CD4-positive, alpha-beta memory T cell (primary cell): ENCODE data around the gene TFAM. TPM values are rescaled to one million over a fixed set of nuclear protein-coding genes. Genes with fewer than 3 reads are reported as not detected.

Experiments used
- CTCF ChIA-PET: fragments of 350-600 bp; sonication (Branson Sonifier 250); formaldehyde crosslinking; loops from one replicate; lab custom pipeline; 2021; ENCODE audit warnings: inconsistent platforms; ENCODE audit not compliant: partially characterized antibody; lab: Charles Lee
- POLR2A ChIA-PET: fragments of 350-600 bp; sonication (Branson Sonifier 250); formaldehyde crosslinking; loops from one replicate; lab custom pipeline; 2021; ENCODE audit not compliant: partially characterized antibody; lab: Charles Lee
- DNase-seq, 5 donors: peaks; one replicate each; pipeline versions ENCODE4 v3.0.0 to v3.0.0-alpha.2; 2020 to 2022; ENCODE audit warnings: mixed read lengths in 1 of 5
- H3K27ac ChIP-seq: one replicate; pipeline ENCODE4 v1.7.0; 2013; ENCODE audit warnings: low read depth, low read length
- H3K27me3 ChIP-seq: 2 replicates; pipeline ENCODE4 v1.7.0; 2013; ENCODE audit warnings: mild to moderate bottlenecking, low read length, moderate library complexity; ENCODE audit not compliant: insufficient read depth
- H3K36me3 ChIP-seq: 2 replicates; pipeline ENCODE4 v1.7.0; 2013; ENCODE audit warnings: mild to moderate bottlenecking, low read length, moderate library complexity; ENCODE audit not compliant: insufficient read depth
- H3K4me1 ChIP-seq: 2 replicates; pipeline ENCODE4 v1.7.0; 2013; ENCODE audit warnings: mild to moderate bottlenecking, low read length, moderate library complexity; ENCODE audit not compliant: insufficient read depth
- H3K4me3 ChIP-seq, 2 donors: one replicate each; pipeline ENCODE4 v1.7.0; 2013; ENCODE audit warnings: low read length in 2 of 2, mild to moderate bottlenecking in 1 of 2
- H3K9me3 ChIP-seq, 2 donors: one replicate each; pipeline ENCODE4 v1.7.0; 2013; ENCODE audit warnings: low read length in 2 of 2, control low read depth in 1 of 2; ENCODE audit not compliant: control insufficient read depth in 1 of 2
- H3K27ac Mint-ChIP-seq, 7 donors: one replicate each; pipeline ENCODE4 v1.8.0; 2020 to 2021; ENCODE audit warnings: mixed read lengths in 7 of 7, mild to moderate bottlenecking in 6 of 7, inconsistent platforms in 3 of 7, moderate library complexity in 3 of 7
- H3K27me3 Mint-ChIP-seq, 2 donors: one replicate each; pipeline ENCODE4 v1.8.0; 2020 to 2021; ENCODE audit warnings: mixed read lengths in 2 of 2
- H3K36me3 Mint-ChIP-seq, 2 donors: one replicate each; pipeline ENCODE4 v1.8.0; 2020 to 2021; ENCODE audit warnings: mixed read lengths in 2 of 2, inconsistent platforms in 1 of 2, mild to moderate bottlenecking in 1 of 2
- H3K4me1 Mint-ChIP-seq, 4 donors: one replicate each; pipeline ENCODE4 v1.8.0; 2020 to 2021; ENCODE audit warnings: mixed read lengths in 4 of 4, mild to moderate bottlenecking in 1 of 4
- H3K4me3 Mint-ChIP-seq, 8 donors: one replicate each; pipeline ENCODE4 v1.8.0; 2020 to 2021; ENCODE audit warnings: mixed read lengths in 8 of 8, mild to moderate bottlenecking in 7 of 8, moderate library complexity in 6 of 8, inconsistent platforms in 3 of 8
- H3K9me3 Mint-ChIP-seq, 8 donors: one replicate each; pipeline ENCODE4 v1.8.0; 2020 to 2021; ENCODE audit warnings: mixed read lengths in 8 of 8, mild to moderate bottlenecking in 5 of 8, inconsistent platforms in 3 of 8, moderate library complexity in 1 of 8
- intact Hi-C: fragments of 100-400 bp; cut with micrococcal nuclease; formaldehyde crosslinking; loops from one replicate; pipeline ENCODE4 v1.15.1; 2023
- polyA plus RNA-seq, 2 donors: library from polyadenylated mRNA; unstranded; fragments of 300-500 nt; fragmentation: Illumina TruSeq; gene quantifications; one replicate each; pipeline ENCODE4 v1.2.3, GENCODE V29; 2021
- total RNA-seq, 2 experiments: library from RNA; stranded (reverse); gene quantifications; one replicate each; pipeline ENCODE4 v1.2.3, GENCODE V29; 2021

TFAM gene
- total and polyA plus RNA-seq, 4 experiments from 2014 or later: 28.5 to 52.1 (median 44.1) TPM

DNA sequence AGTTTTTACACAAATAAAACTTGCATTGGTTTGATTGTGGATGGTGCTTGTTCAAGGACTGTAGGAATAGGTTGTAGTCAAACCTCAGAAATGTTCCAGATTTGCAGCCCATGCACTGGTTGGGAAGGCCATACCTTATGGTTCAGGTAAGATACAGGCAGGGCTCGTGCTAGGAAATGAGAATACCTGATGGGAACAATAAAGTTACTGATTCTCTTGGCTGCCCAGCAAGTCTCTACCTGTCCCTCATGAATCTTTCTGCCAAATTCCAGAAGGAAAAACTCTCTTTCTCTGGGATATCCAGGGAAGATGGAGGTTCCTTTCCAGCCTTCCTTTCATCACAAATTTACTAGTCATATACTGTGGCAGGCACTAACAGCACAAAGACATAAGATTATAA is 53.8 kb downstream of the TFAM start:
- peaks cover 0 to 8% (median 4%) of the 10 kb centered on the region in 8 donors for H3K9me3 Mint-ChIP-seq
- no peaks in the 10 kb centered on the region for H3K36me3 Mint-ChIP-seq
- POLR2A ChIA-PET: no interaction called here
- intact Hi-C loops: no loop called here
- Histone ChIP-seq H3K27me3 (no peaks in the 10 kb centered on the region), H3K4me1 (peaks cover 12% of the 10 kb centered on the region), H3K4me3 (no peak overlapping the region), H3K9me3 (no peaks in the 10 kb centered on the region), H3K27ac (no peak overlapping the region), H3K36me3 (no peaks in the 10 kb centered on the region)
- no peak overlapping the region for H3K27ac Mint-ChIP-seq
- peaks cover 12 to 18% (median 13%) of the 10 kb centered on the region in 4 donors for H3K4me1 Mint-ChIP-seq
- H3K27me3 Mint-ChIP-seq: peaks cover 3 to 4% of the 10 kb centered on the region in 2 donors
- no peak for DNase-seq
- CTCF ChIA-PET: no interaction called here
- no peak overlapping the region for H3K4me3 Mint-ChIP-seq

DNA sequence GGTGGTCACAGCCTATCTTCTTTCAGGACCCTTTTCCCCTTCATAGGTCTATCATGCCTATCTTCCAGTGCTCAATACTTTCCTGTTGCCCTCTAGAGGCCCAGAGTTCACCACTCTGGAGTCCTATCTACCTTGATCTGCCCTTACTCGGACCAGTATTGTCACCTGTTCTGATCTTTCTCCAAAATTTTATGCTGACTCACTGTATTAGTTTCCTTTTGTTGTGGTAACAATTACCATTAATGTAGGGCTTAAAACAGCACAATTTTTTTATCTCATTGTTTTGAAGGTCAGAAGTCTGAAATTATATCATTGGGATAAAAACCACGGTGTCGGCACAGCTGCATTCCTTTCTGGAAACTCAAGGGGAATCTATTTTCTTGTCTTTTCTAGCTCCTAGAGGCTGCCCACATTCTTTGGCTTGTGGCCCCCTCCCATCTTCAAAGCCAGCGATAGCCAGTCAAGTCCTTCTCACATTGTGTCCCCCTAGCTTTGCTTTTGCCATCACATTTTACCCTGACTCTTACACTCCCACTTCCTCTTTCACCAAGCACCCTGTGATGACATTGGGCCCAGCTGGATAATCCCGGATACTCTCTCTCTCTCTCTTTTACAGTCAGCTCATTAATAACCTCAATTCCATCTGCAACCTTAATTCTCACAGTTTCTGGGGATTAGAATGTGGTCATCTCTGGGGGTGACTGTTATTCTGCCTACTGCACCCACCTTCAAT is 54.6 kb downstream of the TFAM start:
- H3K9me3 ChIP-seq: no peaks in the 10 kb centered on the region
- Mint-ChIP-seq H3K9me3 (peaks cover 0 to 8% (median 4%) of the 10 kb centered on the region in 8 donors), H3K36me3 (no peaks in the 10 kb centered on the region), H3K4me3 (no peak overlapping the region), H3K27ac (no peak overlapping the region), H3K4me1 (peaks cover 12 to 18% (median 13%) of the 10 kb centered on the region in 4 donors), H3K27me3 (peaks cover 3 to 4% of the 10 kb centered on the region in 2 donors)
- no peaks in the 10 kb centered on the region for H3K27me3 ChIP-seq
- H3K4me3 ChIP-seq: no peak overlapping the region
- no peaks in the 10 kb centered on the region for H3K36me3 ChIP-seq
- CTCF ChIA-PET: no interaction called here
- POLR2A ChIA-PET: no interaction called here
- DNase-seq: no peak
- intact Hi-C loops: no loop called here
- H3K4me1 ChIP-seq: peaks cover 12% of the 10 kb centered on the region
- H3K27ac ChIP-seq: no peak overlapping the region

DNA sequence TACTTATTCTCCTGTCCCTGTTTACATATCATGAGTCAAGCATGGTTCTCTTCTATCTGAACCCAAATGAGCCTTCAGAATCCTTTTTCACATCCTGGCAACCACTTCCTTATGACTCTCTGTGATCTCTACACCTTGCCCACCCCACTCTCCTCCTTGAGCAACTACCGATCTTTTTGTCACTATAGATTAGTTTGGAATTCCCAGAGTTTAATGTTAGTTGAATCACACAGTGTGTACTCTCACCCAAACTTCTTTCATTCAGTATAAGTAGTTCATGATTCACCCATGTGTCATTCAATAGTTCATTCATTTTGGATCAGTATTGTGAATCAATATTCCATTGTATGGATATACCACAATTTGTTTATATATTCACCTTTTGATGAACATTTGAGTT is 55.3 kb downstream of the TFAM start:
- no peak overlapping the region for H3K27ac ChIP-seq
- peaks cover 0 to 8% (median 4%) of the 10 kb centered on the region in 8 donors for H3K9me3 Mint-ChIP-seq
- H3K27me3 Mint-ChIP-seq: peaks cover 3 to 4% of the 10 kb centered on the region in 2 donors
- DNase-seq: no peak
- H3K27ac Mint-ChIP-seq: no peak overlapping the region
- peaks cover 8 to 12% (median 9%) of the 10 kb centered on the region in 4 donors for H3K4me1 Mint-ChIP-seq
- no peaks in the 10 kb centered on the region for H3K27me3 ChIP-seq
- H3K36me3 ChIP-seq: no peaks in the 10 kb centered on the region
- intact Hi-C loops: no loop called here
- peak overlapping the region in 1 of 8 donors; percentile 21 for H3K4me3 Mint-ChIP-seq
- H3K36me3 Mint-ChIP-seq: no peaks in the 10 kb centered on the region
- H3K4me1 ChIP-seq: peaks cover 11% of the 10 kb centered on the region
- POLR2A ChIA-PET: no interaction called here
- no peaks in the 10 kb centered on the region for H3K9me3 ChIP-seq
- CTCF ChIA-PET: no interaction called here
- no peak overlapping the region for H3K4me3 ChIP-seq

DNA sequence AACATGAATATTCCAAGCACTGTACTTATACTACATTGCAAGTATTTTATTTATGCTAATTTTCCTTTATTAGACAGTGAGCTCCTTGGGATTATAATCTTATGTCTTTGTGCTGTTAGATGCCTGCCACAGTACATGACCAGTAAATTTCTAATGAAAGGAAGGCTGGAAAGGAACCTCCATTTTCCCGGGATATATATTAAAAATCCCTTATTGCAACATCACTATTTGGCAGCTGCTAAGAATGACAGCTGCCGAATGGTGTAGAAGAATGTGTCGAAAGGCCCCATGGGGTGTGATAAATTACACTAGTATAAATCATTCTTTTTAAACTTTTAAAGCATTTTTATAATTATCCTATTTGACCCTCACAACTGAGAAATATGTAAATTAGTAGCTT is 59.1 kb downstream of the TFAM start:
- ChIA-PET CTCF (no interaction called here), POLR2A (no interaction called here)
- no peak overlapping the region for H3K4me3 ChIP-seq
- no peaks in the 10 kb centered on the region for H3K27me3 ChIP-seq
- H3K27me3 Mint-ChIP-seq: peaks cover 6 to 11% of the 10 kb centered on the region in 2 donors
- H3K4me1 ChIP-seq: no peaks in the 10 kb centered on the region
- H3K9me3 ChIP-seq: no peaks in the 10 kb centered on the region
- H3K36me3 Mint-ChIP-seq: no peaks in the 10 kb centered on the region
- no peak for DNase-seq
- H3K4me1 Mint-ChIP-seq: no peaks in the 10 kb centered on the region
- H3K36me3 ChIP-seq: no peaks in the 10 kb centered on the region
- H3K9me3 Mint-ChIP-seq: peaks cover 0 to 8% (median 4%) of the 10 kb centered on the region in 8 donors
- H3K4me3 Mint-ChIP-seq: no peak overlapping the region
- no peak overlapping the region for H3K27ac ChIP-seq
- intact Hi-C loops: no loop called here
- no peak overlapping the region for H3K27ac Mint-ChIP-seq

GRCh38 chr10:58444876-58445275 is 59.7 kb downstream of the TFAM start:
- Mint-ChIP-seq H3K27me3 (peaks cover 6 to 11% of the 10 kb centered on the region in 2 donors), H3K9me3 (peaks cover 0 to 8% (median 4%) of the 10 kb centered on the region in 8 donors), H3K27ac (no peak overlapping the region), H3K4me1 (no peaks in the 10 kb centered on the region), H3K4me3 (no peak overlapping the region), H3K36me3 (no peaks in the 10 kb centered on the region)
- Histone ChIP-seq H3K27ac (no peak overlapping the region), H3K27me3 (no peaks in the 10 kb centered on the region), H3K9me3 (no peaks in the 10 kb centered on the region), H3K4me1 (no peaks in the 10 kb centered on the region), H3K4me3 (no peak overlapping the region), H3K36me3 (no peaks in the 10 kb centered on the region)
- CTCF ChIA-PET: no interaction called here
- POLR2A ChIA-PET: no interaction called here
- intact Hi-C loops: no loop called here
- no peak for DNase-seq

DNA sequence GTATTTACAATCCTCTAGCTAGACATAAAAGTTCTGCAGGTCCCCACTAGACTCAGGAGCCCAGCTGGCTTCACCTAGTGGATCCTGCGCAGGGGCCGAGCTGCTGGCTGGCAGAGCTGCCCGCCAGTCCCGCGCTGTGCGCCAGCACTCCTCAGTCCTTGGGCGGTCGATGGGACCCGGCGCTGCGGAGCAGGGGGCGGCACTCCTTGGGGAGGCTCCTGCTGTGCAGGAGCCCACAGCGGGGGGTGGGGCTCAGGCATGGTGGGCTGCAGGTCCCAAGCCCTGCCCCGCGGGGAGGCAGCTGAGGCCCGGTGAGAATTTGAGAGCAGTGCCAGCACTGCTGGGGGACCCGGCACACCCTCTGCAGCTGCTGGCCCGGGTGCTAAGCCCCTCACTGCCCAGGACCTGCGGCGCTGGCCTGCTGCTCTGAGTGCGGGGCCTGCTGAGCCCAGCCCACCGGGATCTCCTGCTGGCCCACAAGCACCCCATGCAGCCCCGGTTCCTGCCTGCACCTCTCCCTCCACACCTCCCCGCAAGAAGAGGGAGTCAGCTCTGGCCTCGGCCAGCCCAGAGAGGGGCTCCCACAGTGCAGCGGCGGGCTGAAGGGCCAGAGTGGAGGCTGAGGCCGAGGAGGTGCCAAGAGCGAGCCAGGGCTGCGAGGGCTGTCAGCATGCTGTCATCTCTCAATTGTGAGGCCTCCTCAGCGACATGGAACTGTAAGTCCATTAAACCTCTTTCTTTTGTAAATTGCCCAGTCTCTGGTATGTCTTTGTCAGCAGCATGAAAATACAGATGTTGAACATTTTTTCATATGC is 63.1 kb downstream of the TFAM start:
- Histone ChIP-seq H3K27me3 (no peaks in the 10 kb centered on the region), H3K4me1 (no peaks in the 10 kb centered on the region), H3K36me3 (no peaks in the 10 kb centered on the region), H3K4me3 (no peak overlapping the region), H3K27ac (no peak overlapping the region), H3K9me3 (no peaks in the 10 kb centered on the region)
- H3K9me3 Mint-ChIP-seq: peaks cover 0 to 1% (median 0%) of the 10 kb centered on the region in 8 donors
- no peak overlapping the region for H3K27ac Mint-ChIP-seq
- intact Hi-C loops: no loop called here
- no peaks in the 10 kb centered on the region for H3K4me1 Mint-ChIP-seq
- CTCF ChIA-PET: no interaction called here
- no peak for DNase-seq
- POLR2A ChIA-PET: no interaction called here
- no peak overlapping the region for H3K4me3 Mint-ChIP-seq
- peaks cover 7 to 15% of the 10 kb centered on the region in 2 donors for H3K27me3 Mint-ChIP-seq
- H3K36me3 Mint-ChIP-seq: no peaks in the 10 kb centered on the region
